ENCODE data around the gene CST9. TPM values are rescaled to one million over a fixed set of nuclear protein-coding genes. Genes with fewer than 3 reads are reported as not detected.
A peak's percentile ranks its signal among the peaks of the same experiment; 100 is the strongest.

Gene CST9
- total and polyA plus RNA-seq, 2 experiments from 2014 or later = not detected

DNA sequence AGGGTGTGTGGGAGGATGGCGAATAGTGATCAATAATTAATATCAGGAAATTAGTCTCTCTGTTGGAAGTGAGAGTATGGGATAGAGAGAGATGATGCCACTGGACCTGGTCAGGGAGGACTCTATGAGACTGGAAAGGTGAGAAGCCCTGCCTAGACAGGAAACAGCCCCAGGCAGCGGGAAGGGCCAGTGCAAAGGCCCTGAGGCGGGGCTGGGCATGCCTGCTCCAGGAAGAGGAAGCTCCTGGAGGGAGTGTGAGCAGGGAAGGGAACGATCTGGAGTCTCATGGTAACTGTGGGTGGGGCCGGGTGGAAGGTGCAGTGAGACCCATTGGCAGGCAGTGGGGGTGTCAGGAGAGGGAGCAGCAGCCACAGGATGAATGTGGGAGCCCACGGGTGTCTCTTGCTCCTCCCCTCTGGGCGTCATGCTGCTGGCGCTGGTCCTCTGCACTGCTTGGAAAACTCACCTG is 33.8 kb upstream of the CST9 start:
- TF ChIP-seq, protein P1, sequence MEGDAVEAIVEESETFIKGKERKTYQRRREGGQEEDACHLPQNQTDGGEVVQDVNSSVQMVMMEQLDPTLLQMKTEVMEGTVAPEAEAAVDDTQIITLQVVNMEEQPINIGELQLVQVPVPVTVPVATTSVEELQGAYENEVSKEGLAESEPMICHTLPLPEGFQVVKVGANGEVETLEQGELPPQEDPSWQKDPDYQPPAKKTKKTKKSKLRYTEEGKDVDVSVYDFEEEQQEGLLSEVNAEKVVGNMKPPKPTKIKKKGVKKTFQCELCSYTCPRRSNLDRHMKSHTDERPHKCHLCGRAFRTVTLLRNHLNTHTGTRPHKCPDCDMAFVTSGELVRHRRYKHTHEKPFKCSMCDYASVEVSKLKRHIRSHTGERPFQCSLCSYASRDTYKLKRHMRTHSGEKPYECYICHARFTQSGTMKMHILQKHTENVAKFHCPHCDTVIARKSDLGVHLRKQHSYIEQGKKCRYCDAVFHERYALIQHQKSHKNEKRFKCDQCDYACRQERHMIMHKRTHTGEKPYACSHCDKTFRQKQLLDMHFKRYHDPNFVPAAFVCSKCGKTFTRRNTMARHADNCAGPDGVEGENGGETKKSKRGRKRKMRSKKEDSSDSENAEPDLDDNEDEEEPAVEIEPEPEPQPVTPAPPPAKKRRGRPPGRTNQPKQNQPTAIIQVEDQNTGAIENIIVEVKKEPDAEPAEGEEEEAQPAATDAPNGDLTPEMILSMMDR (IDR thresholded peaks at IDR 0.05; ENCODE audit: poor library complexity) = no peak
- TF ChIP-seq EZH2phosphoT487 (IDR thresholded peaks at IDR 0.05; ENCODE audit: low read depth, severe bottlenecking, unreplicated experiment) = no peak
- TF ChIP-seq EZH2 (IDR thresholded peaks at IDR 0.05; ENCODE audit: borderline replicate concordance) = no peak
- H3K4me1 ChIP-seq (ENCODE audit: insufficient read depth) = peaks cover 11% of the 10 kb centered on the region
- no peak overlapping the region for H3K27ac ChIP-seq
- no peak overlapping the region for H2AFZ ChIP-seq
- WGBS (ENCODE audit: low lambda C conversion rate, missing lambda C conversion rate) = 83% methylated on average over 7 of the region's 8 CpGs
- H3K9me3 ChIP-seq (ENCODE audit: low read depth) = no peaks in the 10 kb centered on the region
- no peak for DNase-seq (ENCODE audit: low spot score)
- H3K79me2 ChIP-seq = peaks cover 19% of the 10 kb centered on the region
- no peaks in the 10 kb centered on the region for H3K9me2 ChIP-seq (replicated peaks; ENCODE audit: insufficient read depth)
- H3K4me3 ChIP-seq = no peak overlapping the region
- H3K4me2 ChIP-seq = no peak overlapping the region
- peaks cover 3% of the 10 kb centered on the region for H4K20me1 ChIP-seq (ENCODE audit: insufficient read depth, poor library complexity, severe bottlenecking)
- H3K27me3 ChIP-seq = no peaks in the 10 kb centered on the region
- H3K36me3 ChIP-seq (replicated peaks; ENCODE audit: insufficient read depth, low read depth) = no peaks in the 10 kb centered on the region

DNA sequence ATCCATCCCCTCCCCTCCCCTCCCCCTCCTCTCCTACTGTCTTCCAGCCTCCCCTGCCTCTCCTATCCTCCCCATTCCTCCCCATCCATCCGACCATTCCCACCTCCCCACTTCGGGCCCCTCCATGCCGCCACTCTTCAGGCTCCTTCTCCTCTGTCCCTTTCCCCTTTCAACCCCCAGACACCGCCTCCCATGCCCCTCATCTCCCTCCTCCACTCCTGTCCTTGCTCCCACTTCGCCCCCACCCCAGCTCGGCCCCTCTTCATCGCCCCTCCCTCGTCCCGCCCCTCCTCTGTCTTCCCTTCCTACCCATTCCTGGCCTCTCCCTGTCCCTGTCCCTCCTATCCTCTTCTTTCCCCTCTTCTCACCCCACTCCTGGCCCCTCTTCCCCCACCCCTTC is 32.6 kb upstream of the CST9 start:
- Histone ChIP-seq H3K4me2 (peak overlapping the region; percentile 89), H3K9me2 (replicated peaks; ENCODE audit: insufficient read depth) (no peaks in the 10 kb centered on the region), H2AFZ (no peak overlapping the region), H3K36me3 (replicated peaks; ENCODE audit: insufficient read depth, low read depth) (no peaks in the 10 kb centered on the region), H4K20me1 (ENCODE audit: insufficient read depth, poor library complexity, severe bottlenecking) (peaks cover 3% of the 10 kb centered on the region), H3K4me3 (no peak overlapping the region), H3K4me1 (ENCODE audit: insufficient read depth) (peaks cover 11% of the 10 kb centered on the region), H3K9me3 (ENCODE audit: low read depth) (no peaks in the 10 kb centered on the region), H3K27ac (no peak overlapping the region), H3K27me3 (no peaks in the 10 kb centered on the region), H3K79me2 (peaks cover 19% of the 10 kb centered on the region)
- no CpG with 5 or more reads among the region's 9 CpGs for WGBS (ENCODE audit: low lambda C conversion rate, missing lambda C conversion rate)
- TF ChIP-seq EZH2phosphoT487 (IDR thresholded peaks at IDR 0.05; ENCODE audit: low read depth, severe bottlenecking, unreplicated experiment) (no peak), EZH2 (IDR thresholded peaks at IDR 0.05; ENCODE audit: borderline replicate concordance) (no peak)
- TF ChIP-seq, protein P1 (IDR thresholded peaks at IDR 0.05; ENCODE audit: poor library complexity) = no peak
- no peak for DNase-seq (ENCODE audit: low spot score)

DNA sequence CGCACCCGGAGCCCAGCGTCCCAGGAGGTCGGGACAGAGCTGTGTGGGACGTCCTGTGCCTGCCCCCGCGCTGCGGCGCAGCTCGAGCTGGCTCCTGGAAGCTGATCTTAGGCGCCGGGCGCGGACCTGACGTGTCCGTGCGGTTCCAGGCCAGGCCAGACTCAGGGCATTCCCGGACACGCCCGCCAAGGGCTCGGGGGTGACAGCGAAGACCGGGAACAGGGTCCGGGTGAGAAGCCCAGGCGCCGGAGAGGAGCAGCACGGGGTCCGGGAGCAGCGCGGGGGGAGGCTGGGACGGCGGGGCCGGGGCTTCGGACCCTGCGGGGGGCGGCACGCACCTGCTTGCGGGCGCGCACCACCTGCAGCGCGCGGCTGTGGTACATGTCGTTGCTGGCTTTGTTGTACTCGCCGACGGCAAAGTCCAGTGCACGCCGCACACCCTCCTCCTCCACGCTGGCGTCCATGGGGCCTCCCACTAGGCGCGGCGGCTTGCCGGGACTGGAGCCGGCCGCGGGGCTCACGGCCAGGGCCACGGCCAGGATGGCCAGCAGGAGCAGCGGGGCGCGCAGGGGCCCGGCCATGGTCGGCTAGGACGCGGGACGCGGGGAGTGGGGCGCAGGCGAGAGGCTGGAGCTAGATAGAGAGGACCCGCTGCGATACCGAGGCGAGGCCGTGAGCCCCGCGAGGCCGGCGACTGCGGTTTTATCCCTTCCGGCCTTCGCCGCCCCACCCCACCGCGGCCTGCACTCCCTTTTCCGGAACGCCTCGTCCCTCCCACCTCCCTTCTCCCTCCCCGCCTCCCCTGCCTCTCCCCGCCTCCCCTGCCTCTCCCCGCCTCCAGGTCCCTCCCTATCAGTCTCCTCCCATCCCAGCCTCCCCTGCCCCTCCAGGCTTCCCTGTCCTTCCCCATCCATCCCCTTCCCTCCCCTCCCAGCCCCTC is 31.8 kb upstream of the CST9 start, which contains the start of gene CST3:
Gene CST3, minus strand, starts transcription at position 674 of the 940 bp plus-strand sequence. Its CDS starts 93 bp downstream, at position 581.
- Histone ChIP-seq H3K27ac (peak within 1 kb of the TSS; percentile 96), H4K20me1 (ENCODE audit: insufficient read depth, poor library complexity, severe bottlenecking) (peaks cover 3% of the 10 kb centered on the region), H3K36me3 (replicated peaks; ENCODE audit: insufficient read depth, low read depth) (no peaks in the 10 kb centered on the region), H2AFZ (peak within 1 kb of the TSS; percentile 96), H3K4me2 (peak within 1 kb of the TSS; percentile 89), H3K27me3 (no peaks in the 10 kb centered on the region), H3K79me2 (peaks cover 19% of the 10 kb centered on the region), H3K4me3 (peak within 1 kb of the TSS; percentile 82), H3K9me3 (ENCODE audit: low read depth) (no peaks in the 10 kb centered on the region), H3K4me1 (ENCODE audit: insufficient read depth) (peaks cover 11% of the 10 kb centered on the region), H3K9me2 (replicated peaks; ENCODE audit: insufficient read depth) (no peaks in the 10 kb centered on the region)
- TF ChIP-seq EZH2phosphoT487 (IDR thresholded peaks at IDR 0.05; ENCODE audit: low read depth, severe bottlenecking, unreplicated experiment) (no peak), EZH2 (IDR thresholded peaks at IDR 0.05; ENCODE audit: borderline replicate concordance) (no peak)
- TF ChIP-seq, protein P1 (IDR thresholded peaks at IDR 0.05; ENCODE audit: poor library complexity) = no peak
- DNase-seq (ENCODE audit: low spot score) = peak; percentile 95
- WGBS (ENCODE audit: low lambda C conversion rate, missing lambda C conversion rate) = 1% methylated on average over 64 of the region's 92 CpGs

Data from hepatocyte (in vitro differentiated cells).